ENCODE data around the gene FAM187B.
"Not testable (repeated sequence)": the region's sequence is repeated elsewhere in the genome, so short reads cannot be mapped to it uniquely, and the experiment has no call there.

Gene FAM187B

DNA sequence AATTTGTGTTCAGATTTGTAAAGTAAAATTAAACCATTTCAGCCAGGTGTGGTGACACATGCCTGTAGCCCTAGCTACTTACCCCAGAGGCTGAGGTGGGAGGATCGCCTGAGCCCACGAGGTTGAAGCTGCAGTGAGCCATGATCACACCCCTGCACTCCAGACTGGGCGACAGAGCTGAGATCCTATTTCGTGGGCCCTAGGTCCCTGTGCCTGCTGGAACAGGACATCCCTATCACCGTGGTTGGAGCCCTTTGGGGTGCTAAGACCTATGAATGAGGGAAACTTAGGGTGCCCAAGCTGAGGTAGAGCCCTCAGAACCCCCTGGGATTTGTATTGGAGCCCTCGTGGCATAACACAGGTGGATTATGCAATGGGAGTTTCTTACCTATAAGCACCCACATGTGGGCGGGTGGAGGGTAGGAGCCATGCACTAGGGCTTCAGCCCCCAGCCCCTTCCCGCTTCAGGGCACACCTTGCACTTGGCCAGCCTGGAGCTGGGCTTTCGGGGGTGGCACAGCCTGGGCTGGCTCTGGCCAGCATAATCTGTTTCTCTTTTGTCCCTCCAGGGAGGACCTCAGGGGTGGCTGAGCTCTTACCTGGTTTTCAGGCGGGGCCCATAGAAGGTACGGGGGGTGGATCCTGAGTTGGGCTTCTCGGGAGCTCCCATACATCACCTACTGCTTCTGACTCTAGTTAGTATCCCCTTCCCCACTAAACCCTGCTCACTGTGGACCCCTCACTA lies 33.0 kb upstream of the FAM187B start:
- DNase-seq, result no peak

DNA sequence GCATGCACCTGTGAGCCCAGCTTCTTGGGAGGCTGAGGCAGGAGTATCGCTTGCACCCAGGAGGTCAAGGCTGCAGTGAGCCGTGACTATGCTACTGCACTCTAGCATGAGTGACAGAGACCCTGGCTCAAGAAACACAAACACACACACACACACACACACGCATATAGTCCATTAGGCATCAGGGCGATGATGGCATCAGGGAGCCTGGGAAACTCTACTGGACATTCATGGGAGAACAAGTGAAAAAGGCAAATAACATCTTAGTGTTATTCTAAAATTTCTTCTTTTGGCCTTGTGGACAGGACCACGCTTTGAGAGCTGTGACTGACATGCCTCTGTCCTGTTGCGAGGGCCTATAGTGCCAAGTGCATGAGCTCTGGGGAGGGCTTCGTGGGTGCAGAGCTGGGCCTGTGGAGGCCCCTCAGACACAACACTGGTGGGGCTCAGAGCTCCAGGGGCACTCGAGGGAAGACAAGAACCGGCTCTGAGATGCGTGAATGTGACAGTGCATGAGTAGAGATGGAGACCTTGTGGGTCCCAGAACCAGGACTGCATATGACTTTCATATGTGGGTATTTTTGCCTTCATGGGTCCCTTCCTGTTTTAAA lies 32.3 kb upstream of the FAM187B start:
- no peak for DNase-seq

DNA sequence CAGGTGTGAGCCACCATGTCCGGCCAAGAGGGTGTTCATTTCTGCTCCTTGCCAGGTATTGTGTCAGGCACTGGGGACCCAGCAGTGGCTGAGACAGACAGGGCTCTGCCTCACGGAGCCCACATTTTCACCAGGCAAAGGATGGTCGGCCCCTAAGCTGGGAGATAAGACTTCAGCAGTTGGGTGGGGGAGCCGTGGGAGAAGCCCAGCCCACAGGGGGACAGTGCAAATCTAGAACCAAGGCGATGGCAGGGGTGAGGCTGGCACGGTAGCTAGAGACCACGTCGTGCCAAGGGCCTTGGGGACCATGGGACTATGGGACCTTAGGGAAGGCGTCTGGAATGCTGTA lies 28.5 kb upstream of the FAM187B start:
- DNase-seq, result no peak

DNA sequence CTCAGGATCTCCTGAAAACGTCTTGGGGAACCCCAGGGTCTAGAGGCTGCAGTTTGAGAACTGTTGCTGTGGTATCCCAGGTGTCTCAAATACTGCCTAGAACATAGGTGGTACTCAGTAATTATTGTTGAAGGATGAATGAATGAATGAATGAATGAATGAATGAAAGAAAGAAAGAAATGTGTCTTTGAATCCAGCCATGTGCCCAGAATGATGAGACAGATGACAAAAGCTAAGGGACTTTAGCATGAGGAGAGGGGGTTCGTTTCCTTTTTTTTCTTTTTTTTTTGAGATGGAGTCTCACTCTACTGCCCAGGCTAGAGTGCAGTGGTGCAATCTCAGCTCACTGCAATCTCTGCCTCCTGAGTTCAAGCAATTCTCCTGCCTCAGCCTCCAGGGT lies 28.0 kb upstream of the FAM187B start:
- no peak for DNase-seq

DNA sequence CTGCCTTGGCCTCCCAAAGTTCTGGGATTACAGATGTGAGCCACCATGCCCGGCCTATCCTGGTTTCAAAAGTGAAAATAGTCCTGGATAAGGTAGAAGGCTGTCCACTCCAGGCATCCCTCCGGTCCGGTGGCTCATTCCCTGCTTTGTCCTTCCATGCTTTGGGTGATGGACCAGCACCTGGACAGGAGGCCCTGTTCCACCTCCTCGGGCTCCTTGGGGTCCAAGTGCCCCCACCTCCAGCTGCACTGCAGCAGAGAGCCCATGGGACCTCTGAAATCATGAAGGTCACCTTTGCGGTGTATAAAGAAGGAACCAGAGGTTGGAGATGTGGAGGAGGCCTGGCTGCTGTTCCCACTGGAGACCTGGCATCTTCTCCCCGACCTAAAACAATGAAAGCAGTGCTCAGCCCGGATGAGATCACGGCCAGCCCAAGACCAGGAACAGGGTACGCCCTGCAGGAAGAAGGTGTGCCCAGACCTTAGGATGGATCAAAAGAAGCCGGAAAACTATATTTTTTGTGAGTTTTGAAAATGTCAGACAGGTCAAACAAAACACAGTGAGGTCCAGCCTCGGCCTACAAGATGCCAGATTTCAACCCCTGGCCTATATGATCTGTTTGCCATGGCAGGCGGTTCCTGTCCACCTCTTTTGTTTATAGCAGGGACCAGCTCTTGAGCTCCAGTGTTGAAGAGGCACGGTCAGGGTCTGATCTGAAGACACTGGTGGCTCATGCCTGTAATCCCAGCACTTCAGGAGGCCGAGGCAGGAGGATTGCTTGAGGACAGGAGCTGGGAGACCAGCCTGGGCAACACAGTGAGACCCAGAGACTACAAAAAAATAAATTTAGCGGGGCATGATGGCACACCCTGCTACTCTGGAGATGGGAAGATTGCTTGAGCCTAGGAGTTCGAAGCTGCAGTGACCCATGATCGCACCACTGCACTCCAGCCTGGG lies 26.1 kb upstream of the FAM187B start:
- no peak for DNase-seq

DNA sequence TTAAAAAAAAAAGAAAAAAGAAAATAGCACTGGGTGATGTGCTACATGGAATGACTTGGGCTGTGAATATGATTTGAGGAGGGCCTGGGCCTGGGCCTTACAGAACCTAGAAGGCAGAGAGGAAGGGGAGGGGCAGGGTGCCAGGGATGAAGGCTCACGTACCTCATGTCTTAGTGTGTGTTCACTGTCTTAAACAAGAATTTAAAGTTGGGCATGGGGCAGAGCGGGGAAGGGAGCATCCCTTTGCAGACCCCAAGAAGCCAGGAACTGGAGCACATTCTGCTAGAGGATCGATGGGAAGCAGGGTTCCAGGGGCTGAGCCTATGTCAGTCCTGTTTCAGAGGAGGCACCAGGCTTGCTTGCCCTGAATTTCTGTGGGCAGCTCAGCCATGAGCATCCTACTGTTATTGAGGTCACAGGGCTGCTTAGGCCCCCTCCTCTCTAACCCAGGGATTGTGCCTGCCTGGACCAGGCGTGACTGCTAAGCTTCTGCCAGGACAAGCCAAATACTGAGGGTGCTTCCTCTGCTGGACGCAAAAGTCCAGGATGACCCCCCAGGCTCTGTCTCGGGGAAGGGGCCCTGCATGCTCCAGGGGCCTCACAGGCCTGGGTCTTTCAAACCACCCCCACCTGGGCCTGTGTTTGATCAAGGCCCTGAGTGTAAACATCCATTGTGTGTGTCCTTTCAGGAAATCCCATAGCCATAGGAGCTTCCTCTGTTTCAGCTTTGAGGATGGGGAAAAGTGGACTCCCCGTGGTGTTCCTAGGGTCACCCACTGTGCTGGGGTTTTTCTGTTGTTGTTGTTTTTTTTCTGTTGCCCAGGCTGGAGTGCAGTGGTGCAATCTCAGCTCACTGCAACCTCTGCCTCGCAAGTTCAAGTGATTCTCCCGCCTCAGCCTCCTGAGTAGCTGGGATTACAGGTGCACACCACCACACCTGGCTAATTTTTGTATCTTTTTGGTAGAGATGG lies 25.1 kb upstream of the FAM187B start:
- DNase-seq, result no peak

DNA sequence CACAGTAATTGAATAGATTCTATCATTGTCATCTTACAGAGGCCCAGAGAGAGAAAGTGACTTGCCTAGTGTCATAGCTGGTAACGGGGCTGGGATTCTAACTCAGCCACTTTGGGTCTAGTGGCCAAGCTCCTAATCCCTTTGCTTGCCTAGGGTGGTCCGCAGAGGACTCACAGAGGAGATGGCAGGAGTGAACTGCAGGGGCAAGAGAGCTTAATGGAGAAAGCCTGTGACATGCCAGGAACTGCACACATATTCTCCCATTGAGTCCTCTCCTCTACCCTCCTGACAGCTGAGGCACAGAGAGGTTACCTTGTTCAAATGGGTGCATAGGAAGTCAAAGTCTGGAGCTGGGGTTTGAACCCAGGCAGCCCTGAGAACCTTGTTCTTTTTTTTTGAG lies 22.9 kb upstream of the FAM187B start:
- no peak for DNase-seq

DNA sequence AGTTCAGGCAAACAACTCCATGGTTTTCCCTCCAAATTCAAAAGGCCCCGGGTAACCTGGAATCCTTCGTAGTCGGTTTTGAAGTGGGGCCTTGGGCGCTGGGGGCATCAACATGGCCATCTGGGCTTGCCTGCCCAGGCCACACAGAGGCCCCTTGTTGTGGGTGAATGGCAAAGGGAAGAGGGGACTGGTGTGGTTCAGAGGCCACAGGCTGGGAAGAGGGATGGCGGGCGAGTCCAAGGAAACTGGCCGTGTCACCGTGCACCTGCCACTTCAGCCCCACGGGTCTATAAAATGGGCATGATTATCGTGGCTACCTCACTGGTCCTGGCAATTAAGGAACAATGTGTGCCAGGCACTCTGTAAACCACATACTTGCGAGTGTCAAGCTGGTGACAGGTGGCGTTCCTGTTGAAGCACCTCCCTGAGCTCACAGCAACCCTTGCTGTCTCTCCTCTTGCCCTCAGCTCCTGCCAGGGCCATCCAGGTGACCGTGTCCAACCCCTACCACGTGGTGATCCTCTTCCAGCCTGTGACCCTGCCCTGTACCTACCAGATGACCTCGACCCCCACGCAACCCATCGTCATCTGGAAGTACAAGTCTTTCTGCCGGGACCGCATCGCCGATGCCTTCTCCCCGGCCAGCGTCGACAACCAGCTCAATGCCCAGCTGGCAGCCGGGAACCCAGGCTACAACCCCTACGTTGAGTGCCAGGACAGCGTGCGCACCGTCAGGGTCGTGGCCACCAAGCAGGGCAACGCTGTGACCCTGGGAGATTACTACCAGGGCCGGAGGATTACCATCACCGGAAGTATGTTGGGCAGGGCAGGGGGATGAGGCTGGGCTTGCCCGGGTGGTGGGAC lies 21.5 kb upstream of the FAM187B start:
- DNase-seq, result no peak

DNA sequence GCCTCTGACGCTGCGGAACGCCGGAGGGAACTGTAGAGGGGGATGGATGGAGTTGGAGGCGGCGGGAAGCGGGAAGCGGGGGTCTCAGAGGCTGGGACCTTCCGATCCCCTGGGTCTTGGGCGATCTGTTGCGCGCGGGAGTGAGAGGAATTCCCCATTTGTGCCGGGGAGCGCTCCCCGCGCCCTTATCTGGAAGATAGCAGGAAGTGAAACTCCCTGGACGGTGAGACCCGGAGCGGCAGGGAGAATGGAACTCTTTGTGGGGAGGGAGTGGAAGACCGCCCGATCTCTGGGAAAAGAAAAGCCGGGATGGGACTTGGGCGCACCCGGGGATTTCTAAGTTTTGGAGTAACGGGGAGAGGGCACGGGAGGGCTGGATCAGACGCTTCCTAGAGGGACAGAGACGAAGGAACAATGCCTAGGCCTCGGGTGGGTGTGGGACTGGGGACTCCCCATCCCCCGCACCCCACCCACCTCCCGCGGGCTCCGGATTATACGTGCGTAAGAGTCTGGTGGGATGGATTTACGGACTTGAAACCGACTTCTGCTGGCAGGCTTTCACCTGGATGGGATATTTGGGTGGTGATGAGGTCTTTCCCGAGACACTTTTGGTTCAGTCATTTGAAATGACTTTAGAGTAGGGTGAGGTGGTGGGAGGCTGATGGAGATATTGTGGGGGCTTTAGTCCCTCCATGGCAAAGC lies 20.8 kb upstream of the FAM187B start:
- DNase-seq, result no peak

DNA sequence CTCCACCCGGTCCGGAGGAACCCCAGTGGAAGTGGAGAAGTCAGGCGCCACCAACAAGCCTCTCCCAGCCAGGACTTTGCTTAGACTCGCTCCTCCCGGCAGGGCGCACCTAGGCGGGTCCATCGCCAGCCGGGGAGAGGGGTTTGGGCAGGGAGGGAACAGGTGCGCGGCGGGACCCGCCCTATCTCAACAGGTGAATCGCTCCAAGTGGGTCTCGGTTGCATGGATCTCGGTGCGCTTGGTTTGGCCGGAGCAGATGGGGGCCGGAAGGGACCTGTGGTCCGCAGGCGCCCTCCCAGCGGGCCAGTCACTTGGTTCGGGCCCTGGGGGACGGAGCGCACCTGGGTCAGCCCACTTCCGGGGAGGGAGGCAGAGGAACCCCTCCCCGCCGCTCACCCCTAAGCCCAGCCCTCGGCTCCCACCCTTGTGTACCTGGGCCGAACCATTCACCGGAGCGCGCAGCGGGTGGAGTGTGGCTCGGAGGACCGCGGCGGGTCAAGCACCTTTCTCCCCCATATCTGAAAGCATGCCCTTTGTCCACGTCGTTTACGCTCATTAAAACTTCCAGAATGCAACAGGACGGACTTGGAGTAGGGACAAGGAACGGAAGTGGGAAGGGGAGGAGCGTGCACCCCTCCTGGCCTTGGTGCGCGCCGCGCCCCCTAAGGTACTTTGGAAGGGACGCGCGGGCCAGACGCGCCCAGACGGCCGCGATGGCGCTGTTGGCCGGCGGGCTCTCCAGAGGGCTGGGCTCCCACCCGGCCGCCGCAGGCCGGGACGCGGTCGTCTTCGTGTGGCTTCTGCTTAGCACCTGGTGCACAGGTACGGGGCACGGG lies 20.0 kb upstream of the FAM187B start, which contains the start of gene LSR:
Gene LSR (plus strand): TSS at position 693 of the 836 bp plus-strand sequence. CDS start 21 bp downstream, at position 714.
- peak; percentile 72 for DNase-seq

DNA sequence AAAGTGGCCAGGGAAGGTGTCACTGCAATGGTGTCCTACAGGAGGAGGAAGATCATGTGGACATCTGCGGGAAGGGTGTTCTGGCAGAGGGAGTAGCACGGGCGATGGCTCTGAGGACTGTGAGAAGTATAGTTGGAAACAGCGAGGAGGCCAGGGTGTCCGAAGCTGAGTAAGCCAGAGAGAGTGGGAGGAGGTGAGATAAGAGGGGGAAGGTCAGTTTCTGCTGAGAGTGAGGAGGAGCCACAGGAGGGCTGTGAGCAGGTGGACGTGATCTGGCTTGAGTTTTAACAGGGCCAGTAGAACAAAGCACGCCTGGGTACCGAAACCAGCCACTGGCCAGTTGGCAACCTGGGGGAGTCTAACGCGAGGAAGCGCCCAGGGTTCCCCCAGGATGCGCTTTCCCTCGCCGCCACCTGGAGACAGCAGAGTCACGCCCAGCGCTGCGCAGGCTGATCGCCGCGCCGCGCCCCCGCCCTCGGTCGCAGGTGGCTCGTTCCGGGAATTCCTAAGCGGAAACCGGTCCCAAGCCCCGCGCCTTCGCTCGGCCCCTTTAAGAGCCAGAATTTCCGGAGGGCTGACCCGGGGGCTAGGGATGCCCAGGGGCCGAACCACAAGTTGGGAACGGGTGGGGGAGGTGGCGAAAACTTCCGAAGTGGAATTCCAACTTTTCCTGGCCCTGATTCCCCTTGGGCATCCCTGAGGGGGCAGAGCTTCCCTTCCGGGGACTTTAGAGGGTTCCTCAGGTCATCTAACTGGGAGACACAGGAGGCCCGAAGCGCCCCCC lies 19.2 kb upstream of the FAM187B start:
- DNase-seq, result peak; percentile 46

DNA sequence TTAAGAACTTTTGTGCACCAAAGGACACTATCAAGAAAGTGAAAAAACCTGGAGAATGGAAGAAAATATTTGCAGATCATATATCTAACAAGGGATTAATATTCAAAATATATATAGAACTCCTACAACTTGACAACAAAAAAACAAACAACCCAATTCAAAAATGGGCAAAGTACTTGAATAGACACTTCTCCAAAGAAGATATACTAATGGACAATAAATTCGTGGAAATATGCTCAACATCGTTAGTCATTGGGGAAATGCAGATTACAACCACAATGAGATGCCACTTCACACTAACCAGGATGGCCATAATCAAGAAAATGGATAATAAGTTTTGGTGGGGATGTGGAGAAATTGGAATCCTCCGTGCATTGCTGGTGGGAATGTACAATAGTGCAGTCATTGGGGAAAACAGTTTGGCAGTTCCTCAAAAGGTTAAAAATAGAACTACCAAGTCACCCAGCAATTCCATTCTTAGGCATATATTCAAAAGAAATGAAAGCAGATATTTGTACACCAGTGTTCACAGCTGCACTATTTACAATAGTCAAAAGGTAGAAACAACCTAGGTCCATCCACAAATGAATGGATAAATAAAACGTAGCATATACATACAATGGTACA lies 18.0 kb upstream of the FAM187B start:
- no peak for DNase-seq

DNA sequence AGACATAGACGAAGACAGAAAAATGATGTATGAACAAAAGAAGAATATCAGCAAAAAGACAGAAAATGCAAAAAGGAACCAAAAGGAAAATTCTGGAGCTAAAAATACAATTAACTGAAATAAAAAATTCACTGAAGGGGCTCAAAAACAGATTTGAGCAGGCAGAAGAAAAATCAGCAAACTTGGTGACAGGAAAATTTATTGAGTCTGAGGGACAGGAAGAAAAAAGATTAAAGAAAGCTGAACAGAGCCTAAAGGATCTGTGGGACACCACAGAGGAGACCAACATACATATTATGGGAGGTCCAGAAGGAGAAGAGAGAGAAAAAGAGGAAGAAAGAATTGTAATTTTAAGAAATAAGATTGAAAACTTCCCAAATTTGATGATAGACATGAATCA lies 12.9 kb upstream of the FAM187B start:
- DNase-seq, result no peak

DNA sequence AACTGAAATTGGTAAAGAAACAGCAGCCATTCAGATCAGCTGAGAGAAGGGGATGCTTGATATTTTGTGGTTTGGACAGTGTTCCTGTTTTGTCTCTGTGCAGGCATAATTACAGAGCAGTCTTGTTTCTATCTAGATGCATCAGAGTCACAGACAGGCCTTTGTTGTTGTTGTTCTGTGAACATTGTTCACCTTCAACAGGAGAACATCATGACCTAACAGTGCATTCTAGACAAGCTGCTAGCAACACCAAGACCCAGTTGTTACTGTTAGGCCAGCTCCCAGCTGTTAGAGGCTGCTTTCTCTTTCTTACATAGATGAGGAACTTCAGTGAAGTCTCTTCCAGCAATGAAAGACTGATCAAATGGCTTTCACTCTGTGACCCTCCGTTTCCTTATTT lies 11.8 kb upstream of the FAM187B start:
- no peak for DNase-seq

DNA sequence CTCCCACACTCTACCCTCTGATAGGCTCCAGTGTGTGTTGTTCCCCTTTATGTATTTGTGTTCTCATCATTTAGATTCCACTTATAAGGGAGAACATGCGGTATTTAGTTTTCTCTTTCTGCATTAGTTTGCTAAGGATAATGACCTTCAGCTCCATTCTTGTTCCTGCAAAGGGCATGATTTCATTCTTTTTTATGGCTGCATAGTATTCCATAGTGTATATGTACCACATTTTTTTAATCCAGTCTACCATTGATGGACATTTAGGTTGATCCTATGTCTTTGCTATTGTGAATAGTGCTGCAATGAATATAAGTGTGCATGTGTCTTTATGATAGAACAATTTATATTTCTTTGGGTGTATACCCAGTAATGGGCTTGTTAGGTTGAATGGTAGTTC lies 11.1 kb upstream of the FAM187B start:
- not testable (repeated sequence) for DNase-seq

DNA sequence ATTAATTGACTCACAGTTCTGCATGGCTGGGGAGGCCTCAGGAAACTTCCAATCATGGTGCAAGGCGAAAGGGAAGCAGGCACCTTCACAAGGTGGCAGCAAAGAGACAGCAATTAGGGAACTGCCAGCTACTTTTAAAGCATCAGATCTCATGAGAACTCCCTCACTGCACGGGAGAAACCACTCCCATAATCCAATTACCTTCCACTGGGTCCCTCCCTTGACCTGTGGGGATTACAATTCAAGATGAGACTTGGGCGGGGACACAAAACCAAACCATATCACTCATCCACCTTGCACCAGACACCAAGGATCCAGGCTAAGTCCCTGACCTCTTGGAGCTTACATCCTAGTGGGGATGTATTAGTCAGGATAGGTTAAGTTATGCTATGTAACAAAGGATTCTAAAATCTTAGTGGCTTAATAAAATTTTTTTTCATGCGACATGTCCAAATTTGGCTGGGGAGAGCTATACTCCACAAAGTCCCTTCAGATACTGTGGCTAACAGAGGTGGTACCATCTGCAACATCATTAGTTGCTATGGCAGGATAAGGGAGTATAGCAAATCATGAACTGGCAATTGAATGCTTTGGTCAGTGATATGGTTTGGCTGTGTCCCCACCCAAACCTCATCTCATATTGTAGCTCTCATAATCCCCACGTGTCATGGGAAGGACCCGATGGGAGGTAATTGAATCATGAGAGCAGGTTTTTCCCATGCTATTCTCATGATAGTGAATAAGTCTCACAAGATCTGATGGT lies 8.3 kb upstream of the FAM187B start:
- DNase-seq, result no peak

DNA sequence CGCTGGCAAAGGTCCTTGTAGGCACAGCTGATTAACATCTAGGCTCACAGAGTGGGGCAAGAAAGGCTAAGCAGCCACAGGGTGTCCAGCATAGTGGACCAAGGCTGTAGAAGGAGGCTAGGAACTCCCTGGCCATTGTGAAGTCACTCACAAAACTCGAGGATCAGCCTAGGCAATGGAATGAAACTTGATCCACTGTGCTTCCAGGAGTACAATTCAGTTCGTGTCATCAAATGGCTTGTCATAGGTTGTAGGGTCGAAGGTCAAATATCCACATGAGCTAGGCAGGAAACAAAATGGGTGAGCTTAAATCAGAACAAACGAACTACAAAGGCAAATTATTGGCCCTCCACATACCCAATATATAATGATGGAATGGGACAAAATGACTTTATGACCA lies 4.4 kb upstream of the FAM187B start:
- DNase-seq, result no peak

All from stimulated activated CD4-positive, alpha-beta T cell treated with anti-CD3 and anti-CD28 coated beads, Interleukin-1b, Interleukin-23, amount 100 ng/mL, for 48 hours (primary cell).